ENCODE results near the gene DNAJC5. TPM values are rescaled to one million over a fixed set of nuclear protein-coding genes. Genes with fewer than 3 reads are reported as not detected.
"Not testable (repeated sequence)": the region's sequence is repeated elsewhere in the genome, so short reads cannot be mapped to it uniquely, and the experiment has no call there.

DNAJC5 gene
- total and polyA plus RNA-seq, 7 donors, result 13.1 to 33.6 (median 20.9) TPM

- WGBS, 3 donors, result 76 to 85% (median 80%) methylated on average over 9 to 10 of the region's 10 CpGs
- peaks cover 0 to 46% of the 10 kb centered on the region in 2 donors for H3K36me3 ChIP-seq (ENCODE audit: insufficient read depth in 1 of 2, low read depth in 1 of 2)
Observed at GRCh38 chr20:63958964-63959698, 64.2 kb downstream of the DNAJC5 start.

GRCh38 chr20:63959699-63960075, 64.8 kb downstream of the DNAJC5 start:
- Histone ChIP-seq H3K9me3 (no peaks in the 10 kb centered on the region), H3K36me3 (ENCODE audit: insufficient read depth in 1 of 2, low read depth in 1 of 2) (peaks cover 0 to 51% of the 10 kb centered on the region in 2 donors), H3K4me3 (no peak overlapping the region), H3K4me1 (peaks cover 17% of the 10 kb centered on the region), H3K27me3 (ENCODE audit: insufficient read depth in 3 of 3, low read length in 2 of 3) (no peaks in the 10 kb centered on the region), H3K27ac (no peak overlapping the region)
- DNase-seq (no peak), ATAC-seq (no peak)
- 87 to 92% (median 89%) methylated on average over 16 to 17 of the region's 17 CpGs for WGBS, 3 donors
- no peak for TF ChIP-seq CTCF (IDR thresholded peaks at IDR 0.05)
- intact Hi-C loops (cut with DNase I), result no loop called here

More at GRCh38 chr20:63958964-63959698, 64.2 kb downstream of the DNAJC5 start:
- intact Hi-C loops (cut with DNase I), result no loop called here
- no peak for DNase-seq
- Histone ChIP-seq H3K27ac (no peak overlapping the region), H3K27me3 (ENCODE audit: insufficient read depth in 3 of 3, low read length in 2 of 3) (no peaks in the 10 kb centered on the region), H3K4me3 (no peak overlapping the region), H3K4me1 (peaks cover 23% of the 10 kb centered on the region), H3K9me3 (no peaks in the 10 kb centered on the region)
- no peak for ATAC-seq
- no peak for TF ChIP-seq CTCF (IDR thresholded peaks at IDR 0.05)

GRCh38 chr20:63960654-63961621, 66.0 kb downstream of the DNAJC5 start:
- Histone ChIP-seq H3K36me3 (ENCODE audit: insufficient read depth in 1 of 2, low read depth in 1 of 2) (peaks cover 0 to 51% of the 10 kb centered on the region in 2 donors), H3K4me1 (peaks cover 11% of the 10 kb centered on the region)
- H3K27me3 ChIP-seq (ENCODE audit: insufficient read depth in 3 of 3, low read length in 2 of 3); H3K9me3 ChIP-seq; ATAC-seq; H3K27ac ChIP-seq; H3K4me3 ChIP-seq; intact Hi-C loops (cut with DNase I): not testable (repeated sequence)
- 88 to 90% (median 89%) methylated on average over 11 to 15 of the region's 15 CpGs for WGBS, 3 donors
- peak in 1 of 2 donors; percentile 27 for DNase-seq

- ATAC-seq (no peak), DNase-seq (peak; percentile 12 to 48)
- no peaks in the 10 kb centered on the region for H3K9me3 ChIP-seq
- H3K27ac ChIP-seq, result no peak overlapping the region
- no peak for TF ChIP-seq CTCF (IDR thresholded peaks at IDR 0.05)
- peaks cover 10% of the 10 kb centered on the region for H3K4me1 ChIP-seq
- intact Hi-C loops (cut with DNase I), result no loop called here
- WGBS, 3 donors, result 85 to 92% (median 85%) methylated on average over 26 of the region's 26 CpGs
- H3K27me3 ChIP-seq (ENCODE audit: insufficient read depth in 3 of 3, low read length in 2 of 3), result no peaks in the 10 kb centered on the region
- no peak overlapping the region for H3K4me3 ChIP-seq
- peaks cover 2 to 59% of the 10 kb centered on the region in 2 donors for H3K36me3 ChIP-seq (ENCODE audit: insufficient read depth in 1 of 2, low read depth in 1 of 2)
Observed at GRCh38 chr20:63961664-63962425, 66.9 kb downstream of the DNAJC5 start.

Data from psoas muscle (tissue), 8 donors.